Renal cortical epithelial cell (primary cell): ENCODE measurements around the gene NPIPB2. TPM values are rescaled to one million over a fixed set of nuclear protein-coding genes. Genes with fewer than 3 reads are reported as not detected.

Source experiments
- DNase-seq: peaks from one replicate; pipeline ENCODE4 v3.0.0-alpha.2; 2011; ENCODE audit warnings: low read depth
- total RNA-seq: library from RNA; depleted of rRNA; stranded (reverse); fragments of >200 nt; gene quantifications from 2 replicates; pipeline ENCODE4 v1.2.3, GENCODE V29; 2014

Gene NPIPB2
- total RNA-seq, 1 donor from 2014 or later: 4.0 TPM

- DNase-seq: no peak
Measured at GRCh38 chr16:11903906-11904305, 37.9 kb downstream of the NPIPB2 start.

- DNase-seq: peak; percentile 75
Measured at GRCh38 chr16:11901091-11901490, 40.8 kb downstream of the NPIPB2 start.

DNA sequence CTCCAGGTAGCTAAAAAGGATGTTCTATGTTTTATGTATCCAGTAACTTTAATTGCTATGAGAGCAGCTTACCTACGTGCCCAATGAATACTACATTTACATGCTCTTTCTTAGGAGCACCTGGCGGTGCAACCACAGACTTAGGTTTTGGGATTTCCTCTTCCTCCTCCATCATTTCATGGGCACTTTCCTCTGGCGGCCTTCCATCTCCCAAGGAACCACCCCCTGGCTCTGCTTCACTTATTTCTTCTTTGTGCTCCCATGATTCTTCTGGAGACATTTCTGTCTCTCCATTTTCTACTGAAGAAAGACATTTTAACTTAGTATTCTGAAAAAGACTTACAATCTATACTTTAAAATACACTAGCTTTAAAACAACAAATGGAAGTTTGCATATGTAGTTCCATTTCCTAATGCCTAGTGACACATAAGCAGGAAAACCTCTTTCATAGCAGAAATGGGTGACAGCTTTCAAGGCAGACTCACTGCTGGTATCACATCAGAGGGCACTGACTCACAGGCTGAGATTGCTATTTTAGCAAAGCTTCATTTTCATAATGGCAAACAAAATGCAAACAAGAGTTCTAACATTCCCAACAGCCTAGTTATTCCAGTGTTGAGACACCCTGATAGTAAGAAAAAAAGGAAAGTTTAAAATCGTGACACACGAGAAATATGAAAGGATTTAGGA, 45.2 kb downstream of the NPIPB2 start:
- DNase-seq: peak; percentile 79

- DNase-seq: no peak
Measured at GRCh38 chr16:11893571-11893970, 48.3 kb downstream of the NPIPB2 start.

- no peak for DNase-seq
Measured at GRCh38 chr16:11892761-11893160, 49.1 kb downstream of the NPIPB2 start.

DNA sequence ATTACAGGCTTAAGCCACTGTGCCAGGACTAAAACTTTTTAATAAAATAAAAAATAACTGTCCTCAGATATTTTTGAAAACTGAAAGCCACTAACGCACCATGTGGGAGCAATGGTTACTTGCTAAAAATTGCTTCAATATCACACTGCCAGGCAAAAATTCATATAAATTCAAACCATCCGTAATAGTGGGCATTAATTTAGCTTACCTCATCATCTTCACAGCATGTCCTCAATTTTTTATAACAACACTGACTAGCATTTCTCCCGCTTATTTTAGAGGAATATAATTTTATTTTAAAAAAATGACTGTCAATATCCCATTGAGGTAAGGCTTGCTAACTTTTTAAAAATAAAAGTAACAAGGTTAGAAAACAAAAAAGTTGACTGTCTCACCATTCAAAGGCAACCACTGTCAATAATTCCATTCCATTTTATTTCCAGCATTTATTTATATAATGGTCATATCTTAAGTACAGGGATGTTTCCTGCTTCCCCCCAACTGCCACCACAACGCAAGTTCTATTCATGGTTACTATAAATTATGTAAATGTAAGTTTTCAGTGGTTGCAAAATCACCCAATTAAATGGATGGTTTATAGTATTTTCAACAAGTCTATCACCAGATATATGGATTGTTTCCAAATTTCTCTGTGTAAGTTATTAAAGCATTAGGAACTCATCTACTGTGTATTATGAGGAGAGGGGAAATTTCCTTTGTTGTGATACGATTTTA, 51.4 kb downstream of the NPIPB2 start:
- no peak for DNase-seq

DNA sequence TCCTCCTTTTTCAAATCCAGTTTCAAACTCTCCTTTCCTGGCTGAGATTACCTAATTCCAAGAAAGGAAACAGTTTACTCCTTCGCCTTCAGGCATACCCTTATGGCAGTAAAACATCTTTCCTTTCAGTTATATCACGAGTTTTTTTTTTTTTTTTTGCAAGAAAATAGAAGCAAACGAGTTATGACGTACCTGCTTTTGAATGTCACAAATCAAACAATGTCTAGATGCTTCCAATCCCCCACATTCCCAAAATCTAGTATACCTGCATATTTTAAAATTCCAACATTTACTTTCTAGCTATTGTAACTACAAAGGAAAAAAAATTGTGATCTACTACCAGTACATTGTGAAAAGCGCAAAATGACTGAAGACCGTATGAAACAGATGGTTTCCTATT, 55.0 kb downstream of the NPIPB2 start:
- no peak for DNase-seq

DNA sequence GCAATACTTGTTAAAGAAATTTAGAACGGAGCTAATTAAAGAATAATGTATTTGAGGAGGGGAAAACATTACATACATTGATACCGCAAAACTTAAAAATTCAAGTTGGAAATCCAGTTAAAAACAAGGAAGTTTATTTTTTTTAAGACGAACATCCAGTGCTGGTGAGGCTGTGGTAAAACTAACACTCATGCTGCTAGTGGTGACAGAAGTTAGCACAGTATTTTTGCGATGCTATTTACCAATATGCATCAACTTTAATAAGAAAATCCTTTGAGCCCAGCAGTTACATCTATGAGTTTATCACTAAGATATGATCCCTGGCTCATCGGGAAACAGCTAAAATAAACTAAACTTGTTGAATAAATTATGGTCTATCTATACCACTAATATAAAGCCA, 57.8 kb downstream of the NPIPB2 start:
- DNase-seq: no peak

GRCh38 chr16:11880007-11880406, 61.8 kb downstream of the NPIPB2 start:
- DNase-seq: no peak

DNA sequence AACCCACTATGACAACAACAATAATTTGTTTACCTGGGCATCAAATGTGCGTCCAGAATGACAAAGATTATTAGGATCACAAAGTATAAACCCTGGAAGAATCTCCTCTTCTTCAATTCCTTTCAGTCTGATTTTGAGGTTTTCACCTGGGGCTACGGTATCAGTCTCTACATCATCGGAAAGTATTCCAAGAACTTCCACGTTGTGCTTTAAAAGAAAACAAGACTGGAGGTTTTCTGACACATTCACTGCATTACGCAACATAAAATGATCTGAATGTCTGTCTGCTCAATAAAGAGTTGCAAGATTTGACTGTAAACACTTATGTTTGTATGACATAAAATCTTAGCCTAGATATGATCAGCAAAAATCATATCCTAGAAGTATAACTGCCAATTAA, 64.5 kb downstream of the NPIPB2 start:
- DNase-seq: peak; percentile 51

Other genes with a start within 250 kb of the NPIPB2 start
- 38.3 and 47.9 TPM in 2 replicates for gene TXNDC11, start 199.2 kb downstream of the NPIPB2 start, total RNA-seq
- 34.2 and 77.0 TPM in 2 replicates for gene ZC3H7A, start 144.8 kb downstream of the NPIPB2 start, total RNA-seq
- gene RSL1D1, start 90.5 kb downstream of the NPIPB2 start, total RNA-seq: 92.6 and 173 TPM in 2 replicates
- 82.5 and 217 TPM in 2 replicates for gene GSPT1, start 26.1 kb downstream of the NPIPB2 start, total RNA-seq
- gene TNFRSF17, start 23.2 kb upstream of the NPIPB2 start, total RNA-seq: not detected in 2 replicates
- 4.7 and 62.9 TPM in 2 replicates for gene SNX29, start 34.7 kb upstream of the NPIPB2 start, total RNA-seq